GM12875 (cell line): ENCODE results near the gene MAFG.

Experiments
- H3K4me3 ChIP-seq: one replicate; pipeline ENCODE4 v1.5.1; 2011; ENCODE audit warnings: low read depth, low read length, control low read depth
- TF ChIP-seq, protein P1 (sequence below): IDR thresholded peaks from 2 replicates; pipeline ENCODE4 v1.5.1; 2011; ENCODE audit warnings: low read depth, mild to moderate bottlenecking, control low read depth, inconsistent platforms, low read length, moderate library complexity, borderline replicate concordance; ENCODE audit not compliant: insufficient read depth

Gene MAFG

GRCh38 chr17:81868674-81869220, 58.8 kb downstream of the MAFG start:
- TF ChIP-seq, protein P1, sequence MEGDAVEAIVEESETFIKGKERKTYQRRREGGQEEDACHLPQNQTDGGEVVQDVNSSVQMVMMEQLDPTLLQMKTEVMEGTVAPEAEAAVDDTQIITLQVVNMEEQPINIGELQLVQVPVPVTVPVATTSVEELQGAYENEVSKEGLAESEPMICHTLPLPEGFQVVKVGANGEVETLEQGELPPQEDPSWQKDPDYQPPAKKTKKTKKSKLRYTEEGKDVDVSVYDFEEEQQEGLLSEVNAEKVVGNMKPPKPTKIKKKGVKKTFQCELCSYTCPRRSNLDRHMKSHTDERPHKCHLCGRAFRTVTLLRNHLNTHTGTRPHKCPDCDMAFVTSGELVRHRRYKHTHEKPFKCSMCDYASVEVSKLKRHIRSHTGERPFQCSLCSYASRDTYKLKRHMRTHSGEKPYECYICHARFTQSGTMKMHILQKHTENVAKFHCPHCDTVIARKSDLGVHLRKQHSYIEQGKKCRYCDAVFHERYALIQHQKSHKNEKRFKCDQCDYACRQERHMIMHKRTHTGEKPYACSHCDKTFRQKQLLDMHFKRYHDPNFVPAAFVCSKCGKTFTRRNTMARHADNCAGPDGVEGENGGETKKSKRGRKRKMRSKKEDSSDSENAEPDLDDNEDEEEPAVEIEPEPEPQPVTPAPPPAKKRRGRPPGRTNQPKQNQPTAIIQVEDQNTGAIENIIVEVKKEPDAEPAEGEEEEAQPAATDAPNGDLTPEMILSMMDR, result no peak
- peak overlapping the region; percentile 81 for H3K4me3 ChIP-seq
